ENCODE results near the gene LPP.

The LPP gene

GRCh38 chr3:188722963-188723362 is 569.0 kb downstream of the LPP start:
- CTCF ChIA-PET, result no interaction called here
- no peak for TF ChIP-seq CTCF (IDR thresholded peaks at IDR 0.05; ENCODE audit: control extremely low read depth, extremely low read depth, low read depth, missing control alignments)
- DNase-seq (ENCODE audit: extremely low spot score), result no peak
- POLR2A ChIA-PET, result no interaction called here

- ChIA-PET POLR2A (no interaction called here), CTCF (interaction anchor here (1.3 kb wide), 1 partner anchor 11 kb away, joined by 3 read pairs; no protein-coding TSS in a partner anchor)
- no peak for TF ChIP-seq CTCF (IDR thresholded peaks at IDR 0.05; ENCODE audit: control extremely low read depth, extremely low read depth, low read depth, missing control alignments)
- DNase-seq (ENCODE audit: extremely low spot score), result no peak
Observed at GRCh38 chr3:188727052-188727451, 573.1 kb downstream of the LPP start.

- DNase-seq (ENCODE audit: extremely low spot score), result no peak
- ChIA-PET POLR2A (no interaction called here), CTCF (interaction anchor here (1.6 to 1.8 kb wide), 2 partner anchors 9 to 990 kb away, joined by 4 to 5 read pairs; no protein-coding TSS in a partner anchor)
- TF ChIP-seq CTCF (IDR thresholded peaks at IDR 0.05; ENCODE audit: control extremely low read depth, extremely low read depth, low read depth, missing control alignments), result no peak
Observed at GRCh38 chr3:188728371-188728896, 574.5 kb downstream of the LPP start.

GRCh38 chr3:188729422-188729821 is 575.5 kb downstream of the LPP start:
- CTCF ChIA-PET, result interaction anchor here (1.8 kb wide), 1 partner anchor 10 kb away, joined by 5 read pairs; no protein-coding TSS in a partner anchor
- POLR2A ChIA-PET, result no interaction called here
- DNase-seq (ENCODE audit: extremely low spot score), result no peak
- TF ChIP-seq CTCF (IDR thresholded peaks at IDR 0.05; ENCODE audit: control extremely low read depth, extremely low read depth, low read depth, missing control alignments), result no peak

- DNase-seq (ENCODE audit: extremely low spot score), result no peak
- TF ChIP-seq CTCF (IDR thresholded peaks at IDR 0.05; ENCODE audit: control extremely low read depth, extremely low read depth, low read depth, missing control alignments), result no peak
- POLR2A ChIA-PET, result no interaction called here
- CTCF ChIA-PET, result interaction anchor here (1.0 kb wide), 1 partner anchor 15 kb away, joined by 3 read pairs; no protein-coding TSS in a partner anchor
Observed at GRCh38 chr3:188734395-188734794, 580.4 kb downstream of the LPP start.

GRCh38 chr3:188739511-188739910 is 585.6 kb downstream of the LPP start:
- POLR2A ChIA-PET, result no interaction called here
- no peak for TF ChIP-seq CTCF (IDR thresholded peaks at IDR 0.05; ENCODE audit: control extremely low read depth, extremely low read depth, low read depth, missing control alignments)

More at GRCh38 chr3:188739511-188739910, 585.6 kb downstream of the LPP start:
- CTCF ChIA-PET, result interaction anchor here (1.3 kb wide), 1 partner anchor 9 kb away, joined by 4 read pairs; no protein-coding TSS in a partner anchor
- DNase-seq (ENCODE audit: extremely low spot score), result no peak
